ENCODE measurements around the gene TSPAN9.

DNA sequence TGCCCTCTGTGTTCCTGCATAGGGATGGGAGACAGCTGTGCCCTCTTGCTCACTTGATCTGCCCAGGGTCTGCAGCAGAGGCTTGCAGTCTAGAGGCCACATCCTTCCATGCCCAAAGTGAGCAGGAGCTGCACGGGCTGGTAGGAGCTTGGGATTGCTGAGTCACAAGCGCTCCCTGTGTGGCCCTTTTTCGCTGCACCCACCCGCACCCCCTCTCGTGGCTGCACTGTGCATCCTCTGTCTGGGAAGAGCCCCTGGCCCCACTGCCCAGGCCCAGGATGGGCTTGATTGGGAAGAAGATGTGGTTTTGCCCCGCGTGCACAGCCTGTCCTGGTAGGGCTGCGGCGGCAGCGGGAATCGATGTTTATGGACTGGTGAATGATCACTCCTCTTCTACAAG lies 192.4 kb downstream of the TSPAN9 start:
- no peak for TF ChIP-seq EZH2 (IDR thresholded peaks at IDR 0.05)
- no peak for TF ChIP-seq POLR2AphosphoS5 (IDR thresholded peaks at IDR 0.05; ENCODE audit: borderline replicate concordance, low read depth, low read length)

All from SK-N-MC (cell line).